ENCODE results near the gene ASB3.
A peak's percentile ranks its signal among the peaks of the same experiment; 100 is the strongest.
"Not testable (repeated sequence)": the region's sequence is repeated elsewhere in the genome, so short reads cannot be mapped to it uniquely, and the experiment has no call there.

Gene ASB3

GRCh38 chr2:53786705-53787613 is at the start of gene ASB3, which contains the start of gene ERLEC1:
TSS of gene ASB3 (minus strand) at chr2:53786953. CDS start at chr2:53765572, 21,381 bp downstream.
TSS of gene ERLEC1 (plus strand) at chr2:53787044. CDS start at chr2:53787211, 167 bp downstream.
- H3K27ac ChIP-seq (ENCODE audit: low read length): peak within 1 kb of the TSS; percentile 93
- no peaks in the 10 kb centered on the region for H3K9me3 ChIP-seq (ENCODE audit: insufficient read depth, low read length, severe bottlenecking)
- TF ChIP-seq EZH2 (IDR thresholded peaks at IDR 0.05; ENCODE audit: borderline replicate concordance, low read depth, low read length, severe bottlenecking) (no peak), CTCF (IDR thresholded peaks at IDR 0.05; ENCODE audit: borderline replicate concordance, extremely low read depth, low read length, poor library complexity, severe bottlenecking) (no peak)
- H3K79me2 ChIP-seq (ENCODE audit: insufficient read depth, low read length): peaks cover 97% of the 10 kb centered on the region
- no peaks in the 10 kb centered on the region for H3K27me3 ChIP-seq (ENCODE audit: insufficient read depth, low read length, poor library complexity)
- peak within 1 kb of the TSS; percentile 67 to 73 for H3K4me3 ChIP-seq (ENCODE audit: low read depth in 1 of 2, low read length in 2 of 2)
- H3K36me3 ChIP-seq (ENCODE audit: insufficient read depth, low read length): peaks cover 16% of the 10 kb centered on the region
- H3K9ac ChIP-seq (ENCODE audit: low read depth, low read length): peak within 1 kb of the TSS; percentile 84
- DNase-seq (peak; percentile 95), ATAC-seq (ENCODE audit: insufficient read depth, low read depth) (peak; percentile 90)
- H4K20me1 ChIP-seq (ENCODE audit: insufficient read depth, low read length): 0 out of 2 replicates have a peak, but pooled peaks cover 3% of the 10 kb centered on the region
- peak within 1 kb of the TSS; percentile 67 for H3K4me2 ChIP-seq (ENCODE audit: insufficient read depth, low read length)
- peak within 1 kb of the TSS; percentile 88 for H2AFZ ChIP-seq (ENCODE audit: low read depth, low read length)
- peaks cover 50% of the 10 kb centered on the region for H3K4me1 ChIP-seq (ENCODE audit: insufficient read depth, low read length)

- H2AFZ ChIP-seq (ENCODE audit: low read depth, low read length); H3K9ac ChIP-seq (ENCODE audit: low read depth, low read length); DNase-seq; H3K79me2 ChIP-seq (ENCODE audit: insufficient read depth, low read length); H3K9me3 ChIP-seq (ENCODE audit: insufficient read depth, low read length, severe bottlenecking); H3K27ac ChIP-seq (ENCODE audit: low read length); H3K4me2 ChIP-seq (ENCODE audit: insufficient read depth, low read length); H3K27me3 ChIP-seq (ENCODE audit: insufficient read depth, low read length, poor library complexity); ATAC-seq (ENCODE audit: insufficient read depth, low read depth); H3K4me3 ChIP-seq (ENCODE audit: low read depth in 1 of 2, low read length in 2 of 2); H4K20me1 ChIP-seq (ENCODE audit: insufficient read depth, low read length); H3K4me1 ChIP-seq (ENCODE audit: insufficient read depth, low read length); H3K36me3 ChIP-seq (ENCODE audit: insufficient read depth, low read length): not testable (repeated sequence)
Observed at GRCh38 chr2:53829980-53830290, 43.2 kb upstream of the ASB3 start.

GRCh38 chr2:53829273-53829979 is 42.7 kb upstream of the ASB3 start:
- Histone ChIP-seq H3K9ac (ENCODE audit: low read depth, low read length) (no peak overlapping the region), H3K36me3 (ENCODE audit: insufficient read depth, low read length) (no peaks in the 10 kb centered on the region), H3K27ac (ENCODE audit: low read length) (no peak overlapping the region), H3K79me2 (ENCODE audit: insufficient read depth, low read length) (no peaks in the 10 kb centered on the region), H3K27me3 (ENCODE audit: insufficient read depth, low read length, poor library complexity) (no peaks in the 10 kb centered on the region), H3K4me1 (ENCODE audit: insufficient read depth, low read length) (no peaks in the 10 kb centered on the region), H3K4me3 (ENCODE audit: low read depth in 1 of 2, low read length in 2 of 2) (no peak overlapping the region), H3K9me3 (ENCODE audit: insufficient read depth, low read length, severe bottlenecking) (no peaks in the 10 kb centered on the region), H4K20me1 (ENCODE audit: insufficient read depth, low read length) (no peaks in the 10 kb centered on the region), H2AFZ (ENCODE audit: low read depth, low read length) (no peak overlapping the region), H3K4me2 (ENCODE audit: insufficient read depth, low read length) (no peak overlapping the region)
- no peak for DNase-seq
- no peak for ATAC-seq (ENCODE audit: insufficient read depth, low read depth)
- TF ChIP-seq CTCF (IDR thresholded peaks at IDR 0.05; ENCODE audit: borderline replicate concordance, extremely low read depth, low read length, poor library complexity, severe bottlenecking) (no peak), EZH2 (IDR thresholded peaks at IDR 0.05; ENCODE audit: borderline replicate concordance, low read depth, low read length, severe bottlenecking) (no peak)

GRCh38 chr2:53828331-53828730 is 41.6 kb upstream of the ASB3 start:
- H3K36me3 ChIP-seq (ENCODE audit: insufficient read depth, low read length): no peaks in the 10 kb centered on the region
- H3K9ac ChIP-seq (ENCODE audit: low read depth, low read length): no peak overlapping the region
- no peaks in the 10 kb centered on the region for H3K27me3 ChIP-seq (ENCODE audit: insufficient read depth, low read length, poor library complexity)
- H3K79me2 ChIP-seq (ENCODE audit: insufficient read depth, low read length): no peaks in the 10 kb centered on the region
- H3K27ac ChIP-seq (ENCODE audit: low read length): no peak overlapping the region
- H3K4me1 ChIP-seq (ENCODE audit: insufficient read depth, low read length): no peaks in the 10 kb centered on the region
- no peak for DNase-seq
- no peak for ATAC-seq (ENCODE audit: insufficient read depth, low read depth)
- H3K4me2 ChIP-seq (ENCODE audit: insufficient read depth, low read length): no peak overlapping the region
- no peak overlapping the region for H3K4me3 ChIP-seq (ENCODE audit: low read depth in 1 of 2, low read length in 2 of 2)
- no peak overlapping the region for H2AFZ ChIP-seq (ENCODE audit: low read depth, low read length)
- H4K20me1 ChIP-seq (ENCODE audit: insufficient read depth, low read length): no peaks in the 10 kb centered on the region
- H3K9me3 ChIP-seq (ENCODE audit: insufficient read depth, low read length, severe bottlenecking): no peaks in the 10 kb centered on the region
- TF ChIP-seq CTCF (IDR thresholded peaks at IDR 0.05; ENCODE audit: borderline replicate concordance, extremely low read depth, low read length, poor library complexity, severe bottlenecking) (no peak), EZH2 (IDR thresholded peaks at IDR 0.05; ENCODE audit: borderline replicate concordance, low read depth, low read length, severe bottlenecking) (no peak)
